ENCODE data around the gene HOXB9. TPM values are rescaled to one million over a fixed set of nuclear protein-coding genes. Genes with fewer than 3 reads are reported as not detected.

Gene HOXB9
- total RNA-seq, 1 donor from 2014 or later = 0.11 TPM

- no peaks in the 10 kb centered on the region for H3K9me3 ChIP-seq (ENCODE audit: insufficient read depth, low read depth, low read length)
- Mint-ChIP-seq H3K36me3 (ENCODE audit: low read depth, unreplicated experiment) (peaks cover 3% of the 10 kb centered on the region), H3K9me3 (ENCODE audit: unreplicated experiment) (peaks cover 36% of the 10 kb centered on the region), H3K27me3 (ENCODE audit: low read depth, unreplicated experiment) (peaks cover 84% of the 10 kb centered on the region), H3K27ac (ENCODE audit: unreplicated experiment) (no peak overlapping the region), H3K4me3 (ENCODE audit: unreplicated experiment) (no peak overlapping the region), H3K4me1 (ENCODE audit: low read depth, unreplicated experiment) (no peaks in the 10 kb centered on the region)
- H3K4me3 ChIP-seq (ENCODE audit: insufficient read depth, low read depth, low read length) = peak overlapping the region; percentile 43
- peaks cover 68% of the 10 kb centered on the region for H3K79me2 ChIP-seq (ENCODE audit: insufficient read depth, low read length)
- no peak overlapping the region for H2AFZ ChIP-seq (ENCODE audit: low read depth, low read length)
- TF ChIP-seq EZH2 (IDR thresholded peaks at IDR 0.05; ENCODE audit: insufficient read depth, low read length) (no peak), CTCF (IDR thresholded peaks at IDR 0.05; ENCODE audit: insufficient read depth, low read depth, low read length) (no peak)
- peak overlapping the region; percentile 84 for H3K4me2 ChIP-seq (ENCODE audit: low read length)
- H3K9ac ChIP-seq (ENCODE audit: low read length) = peak overlapping the region; percentile 82
- peaks cover 4% of the 10 kb centered on the region for H4K20me1 ChIP-seq (ENCODE audit: insufficient read depth, low read length)
- H3K27me3 ChIP-seq (ENCODE audit: insufficient read depth, low read length) = peaks cover 84% of the 10 kb centered on the region
- peaks cover 12% of the 10 kb centered on the region for H3K4me1 ChIP-seq (ENCODE audit: insufficient read depth, low read length)
- peak overlapping the region; percentile 64 for H3K27ac ChIP-seq (ENCODE audit: low read depth, low read length)
- DNase-seq (ENCODE audit: low read depth) = no peak
- H3K36me3 ChIP-seq (ENCODE audit: insufficient read depth, low read length) = no peaks in the 10 kb centered on the region
- no peak for FAIRE-seq
Measured at GRCh38 chr17:48579471-48579759, 46.7 kb downstream of the HOXB9 start.

- Mint-ChIP-seq H3K27ac (ENCODE audit: unreplicated experiment) (no peak overlapping the region), H3K4me1 (ENCODE audit: low read depth, unreplicated experiment) (no peaks in the 10 kb centered on the region), H3K27me3 (ENCODE audit: low read depth, unreplicated experiment) (peaks cover 78% of the 10 kb centered on the region), H3K36me3 (ENCODE audit: low read depth, unreplicated experiment) (peaks cover 3% of the 10 kb centered on the region), H3K4me3 (ENCODE audit: unreplicated experiment) (no peak overlapping the region), H3K9me3 (ENCODE audit: unreplicated experiment) (peaks cover 36% of the 10 kb centered on the region)
- peaks cover 86% of the 10 kb centered on the region for H3K27me3 ChIP-seq (ENCODE audit: insufficient read depth, low read length)
- peak; percentile 75 for TF ChIP-seq EZH2 (IDR thresholded peaks at IDR 0.05; ENCODE audit: insufficient read depth, low read length)
- TF ChIP-seq CTCF (IDR thresholded peaks at IDR 0.05; ENCODE audit: insufficient read depth, low read depth, low read length) = no peak
- DNase-seq (ENCODE audit: low read depth) = peak; percentile 32
- peaks cover 70% of the 10 kb centered on the region for H3K79me2 ChIP-seq (ENCODE audit: insufficient read depth, low read length)
- peak overlapping the region; percentile 64 for H3K27ac ChIP-seq (ENCODE audit: low read depth, low read length)
- H3K4me1 ChIP-seq (ENCODE audit: insufficient read depth, low read length) = peaks cover 13% of the 10 kb centered on the region
- no peaks in the 10 kb centered on the region for H3K36me3 ChIP-seq (ENCODE audit: insufficient read depth, low read length)
- peak overlapping the region; percentile 82 for H3K9ac ChIP-seq (ENCODE audit: low read length)
- peak overlapping the region; percentile 43 for H3K4me3 ChIP-seq (ENCODE audit: insufficient read depth, low read depth, low read length)
- no peaks in the 10 kb centered on the region for H3K9me3 ChIP-seq (ENCODE audit: insufficient read depth, low read depth, low read length)
- peaks cover 4% of the 10 kb centered on the region for H4K20me1 ChIP-seq (ENCODE audit: insufficient read depth, low read length)
- peak overlapping the region; percentile 84 for H3K4me2 ChIP-seq (ENCODE audit: low read length)
- no peak overlapping the region for H2AFZ ChIP-seq (ENCODE audit: low read depth, low read length)
- no peak for FAIRE-seq
Measured at GRCh38 chr17:48578616-48579470, 47.3 kb downstream of the HOXB9 start.

Data from astrocyte (in vitro differentiated cells and primary cell).